ENCODE measurements around the gene MLIP.

Gene MLIP

GRCh38 chr6:54294965-54295532, 183.8 kb downstream of the MLIP start:
- no peak for DNase-seq
- H3K18ac ChIP-seq (ENCODE audit: low read length): no peak overlapping the region
- H3K36me3 ChIP-seq (ENCODE audit: control insufficient read depth in 1 of 2, insufficient read depth in 2 of 2, low read length in 2 of 2): no peaks in the 10 kb centered on the region
- H2BK120ac ChIP-seq (ENCODE audit: insufficient read depth, low read length, poor library complexity): no peak overlapping the region
- no peak overlapping the region for H3K9ac ChIP-seq (ENCODE audit: low read length)
- H3K27ac ChIP-seq (ENCODE audit: low read depth, low read length): no peak overlapping the region
- no peak overlapping the region for H2BK5ac ChIP-seq (ENCODE audit: low read depth, low read length, poor library complexity)
- no peak overlapping the region for H3K4me2 ChIP-seq (ENCODE audit: low read length)
- no peak overlapping the region for H2AFZ ChIP-seq (ENCODE audit: insufficient read depth, low read length, poor library complexity)
- H4K12ac ChIP-seq (ENCODE audit: low read depth, low read length): no peak overlapping the region
- H3K4me1 ChIP-seq (ENCODE audit: control insufficient read depth in 1 of 2, insufficient read depth in 2 of 2, low read length in 2 of 2): no peaks in the 10 kb centered on the region
- H3K79me2 ChIP-seq (ENCODE audit: control insufficient read depth, insufficient read depth, low read length, poor library complexity): no peaks in the 10 kb centered on the region
- H4K91ac ChIP-seq (ENCODE audit: low read depth, low read length): no peak overlapping the region
- H3K4ac ChIP-seq (ENCODE audit: low read depth, low read length): no peak overlapping the region
- no peak overlapping the region for H3K23ac ChIP-seq (ENCODE audit: low read length)
- H2BK12ac ChIP-seq (ENCODE audit: low read length): no peak overlapping the region
- H3K9me3 ChIP-seq (ENCODE audit: insufficient read depth, low read depth, low read length): no peaks in the 10 kb centered on the region
- H2AK5ac ChIP-seq (ENCODE audit: low read length): no peak overlapping the region
- H3K4me3 ChIP-seq (ENCODE audit: low read depth, low read length): no peak overlapping the region
- no peak overlapping the region for H4K8ac ChIP-seq (ENCODE audit: low read depth, low read length)
- no peak overlapping the region for H3K14ac ChIP-seq (ENCODE audit: low read length)
- H3K79me1 ChIP-seq (ENCODE audit: low read length): no peaks in the 10 kb centered on the region
- no CpG with 5 or more reads among the region's 8 CpGs for WGBS (ENCODE audit: extremely low coverage, insufficient coverage, insufficient read length)
- H3K27me3 ChIP-seq (ENCODE audit: insufficient read depth, low read length): no peaks in the 10 kb centered on the region

GRCh38 chr6:54299542-54300269, 188.5 kb downstream of the MLIP start:
- Histone ChIP-seq H3K79me1 (ENCODE audit: low read length) (no peaks in the 10 kb centered on the region), H4K12ac (ENCODE audit: low read depth, low read length) (no peak overlapping the region), H3K9ac (ENCODE audit: low read length) (no peak overlapping the region), H3K79me2 (ENCODE audit: control insufficient read depth, insufficient read depth, low read length, poor library complexity) (no peaks in the 10 kb centered on the region), H2BK120ac (ENCODE audit: insufficient read depth, low read length, poor library complexity) (no peak overlapping the region), H2AK5ac (ENCODE audit: low read length) (no peak overlapping the region), H3K27ac (ENCODE audit: low read depth, low read length) (no peak overlapping the region), H3K14ac (ENCODE audit: low read length) (no peak overlapping the region), H3K4me3 (ENCODE audit: low read depth, low read length) (no peak overlapping the region), H3K4me2 (ENCODE audit: low read length) (no peak overlapping the region), H3K27me3 (ENCODE audit: insufficient read depth, low read length) (no peaks in the 10 kb centered on the region), H4K91ac (ENCODE audit: low read depth, low read length) (no peak overlapping the region), H2BK5ac (ENCODE audit: low read depth, low read length, poor library complexity) (no peak overlapping the region), H3K23ac (ENCODE audit: low read length) (no peak overlapping the region), H4K8ac (ENCODE audit: low read depth, low read length) (no peak overlapping the region), H2AFZ (ENCODE audit: insufficient read depth, low read length, poor library complexity) (no peak overlapping the region), H3K18ac (ENCODE audit: low read length) (no peak overlapping the region), H2BK12ac (ENCODE audit: low read length) (no peak overlapping the region), H3K4me1 (ENCODE audit: control insufficient read depth in 1 of 2, insufficient read depth in 2 of 2, low read length in 2 of 2) (no peaks in the 10 kb centered on the region), H3K9me3 (ENCODE audit: insufficient read depth, low read depth, low read length) (no peaks in the 10 kb centered on the region), H3K4ac (ENCODE audit: low read depth, low read length) (no peak overlapping the region), H3K36me3 (ENCODE audit: control insufficient read depth in 1 of 2, insufficient read depth in 2 of 2, low read length in 2 of 2) (no peaks in the 10 kb centered on the region)
- WGBS (ENCODE audit: extremely low coverage, insufficient coverage, insufficient read length): no CpG with 5 or more reads among the region's 2 CpGs
- DNase-seq: no peak

GRCh38 chr6:54301770-54302169, 190.5 kb downstream of the MLIP start:
- no peak overlapping the region for H4K8ac ChIP-seq (ENCODE audit: low read depth, low read length)
- no peak overlapping the region for H3K27ac ChIP-seq (ENCODE audit: low read depth, low read length)
- no peak overlapping the region for H3K4ac ChIP-seq (ENCODE audit: low read depth, low read length)
- no peaks in the 10 kb centered on the region for H3K36me3 ChIP-seq (ENCODE audit: control insufficient read depth in 1 of 2, insufficient read depth in 2 of 2, low read length in 2 of 2)
- H3K79me2 ChIP-seq (ENCODE audit: control insufficient read depth, insufficient read depth, low read length, poor library complexity): no peaks in the 10 kb centered on the region
- no peak overlapping the region for H3K18ac ChIP-seq (ENCODE audit: low read length)
- H3K4me1 ChIP-seq (ENCODE audit: control insufficient read depth in 1 of 2, insufficient read depth in 2 of 2, low read length in 2 of 2): no peaks in the 10 kb centered on the region
- no peak for DNase-seq
- no peak overlapping the region for H2AFZ ChIP-seq (ENCODE audit: insufficient read depth, low read length, poor library complexity)
- H3K9ac ChIP-seq (ENCODE audit: low read length): no peak overlapping the region
- no peak overlapping the region for H2BK5ac ChIP-seq (ENCODE audit: low read depth, low read length, poor library complexity)
- H3K79me1 ChIP-seq (ENCODE audit: low read length): no peaks in the 10 kb centered on the region
- no peak overlapping the region for H2BK120ac ChIP-seq (ENCODE audit: insufficient read depth, low read length, poor library complexity)
- H3K23ac ChIP-seq (ENCODE audit: low read length): no peak overlapping the region
- no peaks in the 10 kb centered on the region for H3K27me3 ChIP-seq (ENCODE audit: insufficient read depth, low read length)
- no peak overlapping the region for H4K91ac ChIP-seq (ENCODE audit: low read depth, low read length)
- no peak overlapping the region for H3K4me3 ChIP-seq (ENCODE audit: low read depth, low read length)
- H3K4me2 ChIP-seq (ENCODE audit: low read length): no peak overlapping the region
- H3K14ac ChIP-seq (ENCODE audit: low read length): no peak overlapping the region
- no peak overlapping the region for H2AK5ac ChIP-seq (ENCODE audit: low read length)
- H3K9me3 ChIP-seq (ENCODE audit: insufficient read depth, low read depth, low read length): no peaks in the 10 kb centered on the region
- no peak overlapping the region for H2BK12ac ChIP-seq (ENCODE audit: low read length)
- no peak overlapping the region for H4K12ac ChIP-seq (ENCODE audit: low read depth, low read length)

- Histone ChIP-seq H3K18ac (ENCODE audit: low read length) (no peak overlapping the region), H3K9ac (ENCODE audit: low read length) (no peak overlapping the region), H2AFZ (ENCODE audit: insufficient read depth, low read length, poor library complexity) (no peak overlapping the region), H3K79me2 (ENCODE audit: control insufficient read depth, insufficient read depth, low read length, poor library complexity) (no peaks in the 10 kb centered on the region), H3K4me1 (ENCODE audit: control insufficient read depth in 1 of 2, insufficient read depth in 2 of 2, low read length in 2 of 2) (no peaks in the 10 kb centered on the region), H3K79me1 (ENCODE audit: low read length) (no peaks in the 10 kb centered on the region), H3K23ac (ENCODE audit: low read length) (no peak overlapping the region), H3K4me3 (ENCODE audit: low read depth, low read length) (no peak overlapping the region), H3K27ac (ENCODE audit: low read depth, low read length) (no peak overlapping the region), H2BK120ac (ENCODE audit: insufficient read depth, low read length, poor library complexity) (no peak overlapping the region), H3K9me3 (ENCODE audit: insufficient read depth, low read depth, low read length) (no peaks in the 10 kb centered on the region), H3K36me3 (ENCODE audit: control insufficient read depth in 1 of 2, insufficient read depth in 2 of 2, low read length in 2 of 2) (no peaks in the 10 kb centered on the region), H4K91ac (ENCODE audit: low read depth, low read length) (no peak overlapping the region), H3K14ac (ENCODE audit: low read length) (no peak overlapping the region), H4K12ac (ENCODE audit: low read depth, low read length) (no peak overlapping the region), H3K27me3 (ENCODE audit: insufficient read depth, low read length) (no peaks in the 10 kb centered on the region), H2AK5ac (ENCODE audit: low read length) (no peak overlapping the region), H3K4ac (ENCODE audit: low read depth, low read length) (no peak overlapping the region), H4K8ac (ENCODE audit: low read depth, low read length) (no peak overlapping the region), H2BK12ac (ENCODE audit: low read length) (no peak overlapping the region), H3K4me2 (ENCODE audit: low read length) (no peak overlapping the region), H2BK5ac (ENCODE audit: low read depth, low read length, poor library complexity) (no peak overlapping the region)
- DNase-seq: no peak
- no CpG with 5 or more reads among the region's 2 CpGs for WGBS (ENCODE audit: extremely low coverage, insufficient coverage, insufficient read length)
Measured at GRCh38 chr6:54307439-54307910, 196.2 kb downstream of the MLIP start.
